ENCODE results near the gene CEP162.
"Not testable (repeated sequence)": the region's sequence is repeated elsewhere in the genome, so short reads cannot be mapped to it uniquely, and the experiment has no call there.

The CEP162 gene

DNA sequence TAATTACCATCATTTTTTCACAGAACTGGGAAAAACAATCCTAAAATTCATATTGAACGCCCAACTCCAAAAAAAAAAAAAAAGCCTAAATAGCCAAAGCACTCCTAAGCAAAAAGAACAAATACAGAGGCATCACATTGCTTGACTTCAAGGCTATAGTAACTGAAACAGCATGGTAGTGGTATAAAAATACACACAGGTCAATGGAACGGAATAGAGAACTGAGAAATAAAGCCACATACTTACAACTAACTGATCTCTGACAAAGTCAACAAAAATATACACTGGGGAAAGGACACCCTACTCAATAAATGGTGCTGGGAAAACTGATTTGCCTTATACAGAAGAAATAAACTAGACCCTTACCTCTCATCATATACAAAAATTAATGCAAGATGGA lies 104.3 kb downstream of the CEP162 start:
- H3K4me1 ChIP-seq (ENCODE audit: control insufficient read depth, low read length): no peaks in the 10 kb centered on the region
- H3K9me2 ChIP-seq (replicated peaks; ENCODE audit: control insufficient read depth, low read length): no peaks in the 10 kb centered on the region
- no peaks in the 10 kb centered on the region for H3F3A ChIP-seq (ENCODE audit: control insufficient read depth, insufficient read depth)
- no peak overlapping the region for H3K4me2 ChIP-seq (ENCODE audit: low read length)
- H3K27ac ChIP-seq (ENCODE audit: low read depth, low read length): no peak overlapping the region
- TF ChIP-seq, protein P1, sequence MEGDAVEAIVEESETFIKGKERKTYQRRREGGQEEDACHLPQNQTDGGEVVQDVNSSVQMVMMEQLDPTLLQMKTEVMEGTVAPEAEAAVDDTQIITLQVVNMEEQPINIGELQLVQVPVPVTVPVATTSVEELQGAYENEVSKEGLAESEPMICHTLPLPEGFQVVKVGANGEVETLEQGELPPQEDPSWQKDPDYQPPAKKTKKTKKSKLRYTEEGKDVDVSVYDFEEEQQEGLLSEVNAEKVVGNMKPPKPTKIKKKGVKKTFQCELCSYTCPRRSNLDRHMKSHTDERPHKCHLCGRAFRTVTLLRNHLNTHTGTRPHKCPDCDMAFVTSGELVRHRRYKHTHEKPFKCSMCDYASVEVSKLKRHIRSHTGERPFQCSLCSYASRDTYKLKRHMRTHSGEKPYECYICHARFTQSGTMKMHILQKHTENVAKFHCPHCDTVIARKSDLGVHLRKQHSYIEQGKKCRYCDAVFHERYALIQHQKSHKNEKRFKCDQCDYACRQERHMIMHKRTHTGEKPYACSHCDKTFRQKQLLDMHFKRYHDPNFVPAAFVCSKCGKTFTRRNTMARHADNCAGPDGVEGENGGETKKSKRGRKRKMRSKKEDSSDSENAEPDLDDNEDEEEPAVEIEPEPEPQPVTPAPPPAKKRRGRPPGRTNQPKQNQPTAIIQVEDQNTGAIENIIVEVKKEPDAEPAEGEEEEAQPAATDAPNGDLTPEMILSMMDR (IDR thresholded peaks at IDR 0.05; ENCODE audit: low read depth, low read length, poor library complexity, severe bottlenecking): no peak
- H3K27me3 ChIP-seq (ENCODE audit: control insufficient read depth, low read length): no peaks in the 10 kb centered on the region
- H3K79me2 ChIP-seq (ENCODE audit: control insufficient read depth, low read length): no peaks in the 10 kb centered on the region
- no peaks in the 10 kb centered on the region for H3K9me3 ChIP-seq (ENCODE audit: control insufficient read depth, insufficient read depth, low read length)
- no peaks in the 10 kb centered on the region for H4K20me1 ChIP-seq (ENCODE audit: control insufficient read depth, insufficient read depth, low read depth, low read length)
- H3K4me3 ChIP-seq (ENCODE audit: low read length): no peak overlapping the region
- H3K36me3 ChIP-seq (ENCODE audit: control insufficient read depth, low read length): peaks cover 2% of the 10 kb centered on the region; the same call in 1 of the 2 replicates

DNA sequence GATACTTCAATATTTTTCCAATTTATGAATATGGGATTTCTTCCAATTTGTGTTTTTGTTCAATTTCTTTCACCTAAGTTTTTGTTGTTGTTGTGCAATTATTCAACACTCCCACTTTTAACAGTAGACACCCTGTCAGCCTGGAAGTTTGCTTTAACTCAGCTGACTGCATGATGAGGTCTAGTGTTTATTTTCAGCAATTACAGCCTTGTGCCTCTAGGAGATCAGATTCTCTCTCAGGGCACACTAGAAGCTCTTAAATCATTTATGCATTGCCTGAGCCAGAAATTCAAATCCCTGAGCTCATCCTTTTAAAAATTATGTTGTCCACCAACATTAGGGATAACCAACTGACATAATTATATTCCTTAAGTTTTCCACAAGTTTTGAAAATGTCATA lies 108.2 kb downstream of the CEP162 start:
- H3K79me2 ChIP-seq (ENCODE audit: control insufficient read depth, low read length): no peaks in the 10 kb centered on the region
- TF ChIP-seq, protein P1 (IDR thresholded peaks at IDR 0.05; ENCODE audit: low read depth, low read length, poor library complexity, severe bottlenecking): no peak
- no peak for TF ChIP-seq EZH2phosphoT487 (IDR thresholded peaks at IDR 0.05; ENCODE audit: borderline replicate concordance, low read length)
- H3K4me1 ChIP-seq (ENCODE audit: control insufficient read depth, low read length): no peaks in the 10 kb centered on the region
- H3K27ac ChIP-seq (ENCODE audit: low read depth, low read length): no peak overlapping the region
- H3K9me3 ChIP-seq (ENCODE audit: control insufficient read depth, insufficient read depth, low read length): no peaks in the 10 kb centered on the region
- H3K4me2 ChIP-seq (ENCODE audit: low read length): no peak overlapping the region
- H3K9me2 ChIP-seq (replicated peaks; ENCODE audit: control insufficient read depth, low read length): no peaks in the 10 kb centered on the region
- H3K36me3 ChIP-seq (ENCODE audit: control insufficient read depth, low read length): no peaks in the 10 kb centered on the region
- no peaks in the 10 kb centered on the region for H3K27me3 ChIP-seq (ENCODE audit: control insufficient read depth, low read length)
- no peak overlapping the region for H3K4me3 ChIP-seq (ENCODE audit: low read length)
- H3F3A ChIP-seq (ENCODE audit: control insufficient read depth, insufficient read depth): no peaks in the 10 kb centered on the region
- H4K20me1 ChIP-seq (ENCODE audit: control insufficient read depth, insufficient read depth, low read depth, low read length): no peaks in the 10 kb centered on the region

DNA sequence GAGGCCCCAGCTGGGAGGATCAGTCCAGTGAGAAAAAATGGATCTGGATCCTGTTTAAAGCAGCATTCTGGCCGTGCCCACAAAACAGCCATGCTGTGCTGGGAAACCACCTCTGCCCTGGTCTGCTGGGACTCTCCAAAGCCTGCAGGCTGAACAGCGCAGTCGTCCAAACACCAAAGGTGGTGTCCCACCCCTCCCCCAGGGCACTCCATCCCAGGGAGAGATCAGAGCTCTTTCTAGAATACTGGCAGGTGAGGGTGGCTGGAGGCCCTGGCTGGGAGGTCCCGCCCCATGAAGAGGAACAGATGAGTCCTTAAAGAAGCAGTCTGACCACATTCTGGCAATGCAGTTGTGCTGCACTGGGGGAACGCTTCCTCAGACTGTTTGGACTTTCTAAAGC lies 109.3 kb downstream of the CEP162 start:
- no peaks in the 10 kb centered on the region for H3K9me3 ChIP-seq (ENCODE audit: control insufficient read depth, insufficient read depth, low read length)

DNA sequence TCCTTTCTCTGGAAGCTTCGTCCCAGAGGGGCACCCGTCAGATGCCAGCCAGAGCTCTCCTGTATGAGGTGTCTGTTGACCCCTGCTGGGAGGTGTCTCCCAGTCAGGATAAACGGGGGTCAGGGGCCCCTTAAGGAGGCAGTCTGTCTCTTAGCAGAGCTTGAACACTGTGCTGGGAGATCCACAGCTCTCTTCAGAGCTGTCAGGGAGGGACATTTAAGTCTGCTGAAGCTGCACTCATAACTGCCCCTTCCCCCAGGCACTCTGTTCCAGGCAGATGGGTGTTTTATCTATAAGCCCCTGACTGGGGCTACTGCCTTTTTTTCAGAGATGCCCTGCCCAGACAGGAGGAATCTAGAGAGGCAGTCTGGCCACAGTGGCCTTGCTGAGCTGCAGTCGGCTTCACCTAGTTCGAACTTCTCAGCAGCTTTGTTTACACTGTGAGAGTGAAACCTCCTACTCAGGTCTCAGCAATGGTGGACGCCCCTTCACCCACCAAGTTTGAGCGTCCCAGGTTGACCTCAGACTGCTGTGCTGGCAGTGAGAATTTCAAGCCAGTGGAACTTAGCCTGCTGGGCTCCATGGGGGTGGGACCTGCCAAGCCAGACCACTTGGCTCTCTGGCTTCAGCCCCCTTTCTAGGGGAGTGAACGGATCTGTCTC lies 112.4 kb downstream of the CEP162 start:
- not testable (repeated sequence) for H3F3A ChIP-seq (ENCODE audit: control insufficient read depth, insufficient read depth); H3K36me3 ChIP-seq (ENCODE audit: control insufficient read depth, low read length); H3K27me3 ChIP-seq (ENCODE audit: control insufficient read depth, low read length); H3K4me3 ChIP-seq (ENCODE audit: low read length); H4K20me1 ChIP-seq (ENCODE audit: control insufficient read depth, insufficient read depth, low read depth, low read length); H3K9me2 ChIP-seq (replicated peaks; ENCODE audit: control insufficient read depth, low read length); H3K4me1 ChIP-seq (ENCODE audit: control insufficient read depth, low read length); H3K27ac ChIP-seq (ENCODE audit: low read depth, low read length); H3K79me2 ChIP-seq (ENCODE audit: control insufficient read depth, low read length); H3K9me3 ChIP-seq (ENCODE audit: control insufficient read depth, insufficient read depth, low read length); H3K4me2 ChIP-seq (ENCODE audit: low read length)

More for the DNA sequence above, 109.3 kb downstream of the CEP162 start:
- Histone ChIP-seq H3K79me2 (ENCODE audit: control insufficient read depth, low read length) (no peaks in the 10 kb centered on the region), H3K27ac (ENCODE audit: low read depth, low read length) (no peak overlapping the region), H3K27me3 (ENCODE audit: control insufficient read depth, low read length) (no peaks in the 10 kb centered on the region), H4K20me1 (ENCODE audit: control insufficient read depth, insufficient read depth, low read depth, low read length) (no peaks in the 10 kb centered on the region), H3K36me3 (ENCODE audit: control insufficient read depth, low read length) (no peaks in the 10 kb centered on the region), H3K4me1 (ENCODE audit: control insufficient read depth, low read length) (no peaks in the 10 kb centered on the region), H3F3A (ENCODE audit: control insufficient read depth, insufficient read depth) (no peaks in the 10 kb centered on the region), H3K4me2 (ENCODE audit: low read length) (no peak overlapping the region), H3K9me2 (replicated peaks; ENCODE audit: control insufficient read depth, low read length) (no peaks in the 10 kb centered on the region), H3K4me3 (ENCODE audit: low read length) (no peak overlapping the region)
- no peak for TF ChIP-seq EZH2phosphoT487 (IDR thresholded peaks at IDR 0.05; ENCODE audit: borderline replicate concordance, low read length)
- TF ChIP-seq, protein P1 (IDR thresholded peaks at IDR 0.05; ENCODE audit: low read depth, low read length, poor library complexity, severe bottlenecking): no peak

DNA sequence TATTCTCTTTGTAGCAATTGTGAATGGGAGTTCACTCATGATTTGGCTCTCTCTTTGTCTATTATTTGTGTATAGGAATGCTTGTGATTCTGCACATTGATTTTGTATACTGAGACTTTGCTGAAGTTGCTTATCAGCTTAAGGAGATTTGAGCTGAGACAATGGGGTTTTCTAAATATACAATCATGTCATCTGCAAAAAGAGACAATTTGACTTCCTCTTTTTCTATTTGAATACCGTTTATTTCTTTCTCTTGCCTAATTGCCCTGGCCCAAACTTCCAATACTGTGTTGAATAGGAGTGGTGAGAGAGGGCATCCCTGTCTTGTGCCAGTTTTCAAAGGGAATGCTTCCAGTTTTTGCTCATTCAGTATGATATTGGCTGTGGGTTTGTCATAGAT lies 116.1 kb downstream of the CEP162 start:
- not testable (repeated sequence) for H3K4me2 ChIP-seq (ENCODE audit: low read length); H4K20me1 ChIP-seq (ENCODE audit: control insufficient read depth, insufficient read depth, low read depth, low read length); H3K9me3 ChIP-seq (ENCODE audit: control insufficient read depth, insufficient read depth, low read length); H3K9me2 ChIP-seq (replicated peaks; ENCODE audit: control insufficient read depth, low read length); H3K27ac ChIP-seq (ENCODE audit: low read depth, low read length); H3F3A ChIP-seq (ENCODE audit: control insufficient read depth, insufficient read depth); H3K79me2 ChIP-seq (ENCODE audit: control insufficient read depth, low read length); H3K4me1 ChIP-seq (ENCODE audit: control insufficient read depth, low read length); H3K4me3 ChIP-seq (ENCODE audit: low read length); H3K36me3 ChIP-seq (ENCODE audit: control insufficient read depth, low read length); H3K27me3 ChIP-seq (ENCODE audit: control insufficient read depth, low read length)
